PC-3 (cell line): ENCODE results near the gene NLGN4X. TPM values are rescaled to one million over a fixed set of nuclear protein-coding genes. Genes with fewer than 3 reads are reported as not detected.

Experiments
- ATAC-seq: fragments of 200-7000 bp; cut with Tn5 transposase; 2 replicates; pipeline ENCODE4 v1.9.1; 2020; ENCODE audit warnings: mild to moderate bottlenecking, moderate library complexity
- BruUV-seq: library from RNA; stranded (reverse); fragments of 400-500 nt; replicated peaks from 2 replicates; lab custom pipeline; 2021; lab: Mats Ljungman, UMichigan
- CTCF ChIA-PET: fragments of 300-600 bp; sonication (Branson Sonifier 250); formaldehyde crosslinking; loops from one replicate; lab custom pipeline; 2022; ENCODE audit warnings: antibody characterized with exemption; lab: Charles Lee
- POLR2A ChIA-PET: fragments of 300-600 bp; sonication (Branson Sonifier 250); formaldehyde crosslinking; loops from one replicate; lab custom pipeline; 2022; ENCODE audit warnings: antibody characterized with exemption; ENCODE audit not compliant: unreplicated experiment; lab: Charles Lee
- DNase-seq: peaks from one replicate; pipeline ENCODE4 v3.0.0-alpha.2; 2015
- H2AFZ ChIP-seq: fragments of 300-600 bp; sonication (generic); 2 replicates; pipeline ENCODE4 v1.6.0; 2016; ENCODE audit warnings: antibody characterized with exemption, low read length
- H3F3A ChIP-seq: fragments of 300-600 bp; sonication (generic); one replicate; pipeline ENCODE4 v1.6.0; 2017; ENCODE audit warnings: antibody characterized with exemption, low read length, control low read depth, mild to moderate bottlenecking; ENCODE audit not compliant: unreplicated experiment
- H3K27ac ChIP-seq: fragments of 300-600 bp; sonication (generic); 2 replicates; pipeline ENCODE4 v1.5.1; 2016; ENCODE audit warnings: mild to moderate bottlenecking, low read length
- H3K27me3 ChIP-seq: fragments of 300-600 bp; sonication (generic); 2 replicates; pipeline ENCODE4 v1.6.1; 2016; ENCODE audit warnings: low read length, mixed read lengths
- H3K36me3 ChIP-seq: fragments of 300-600 bp; sonication (generic); 2 replicates; pipeline ENCODE4 v1.6.1; 2016; ENCODE audit warnings: low read depth, mixed run types, low read length, mixed read lengths
- H3K4me1 ChIP-seq: fragments of 300-600 bp; sonication (generic); 2 replicates; pipeline ENCODE4 v1.5.1; 2016; ENCODE audit warnings: low read length; ENCODE audit not compliant: insufficient read depth
- H3K4me2 ChIP-seq: fragments of 300-600 bp; sonication (generic); 2 replicates; pipeline ENCODE4 v1.6.0; 2016; ENCODE audit warnings: low read length
- H3K4me3 ChIP-seq: fragments of 300-600 bp; sonication (generic); 2 replicates; pipeline ENCODE4 v1.5.1; 2016; ENCODE audit warnings: mild to moderate bottlenecking, low read length, mixed read lengths
- H3K79me2 ChIP-seq: fragments of 300-600 bp; sonication (generic); 2 replicates; pipeline ENCODE4 v1.6.1; 2017; ENCODE audit warnings: low read length, mixed read lengths
- H3K9ac ChIP-seq: fragments of 300-600 bp; sonication (generic); 2 replicates; pipeline ENCODE4 v1.6.0; 2016; ENCODE audit warnings: mild to moderate bottlenecking, low read length
- H3K9me2 ChIP-seq: fragments of 300-600 bp; sonication (generic); replicated peaks from 2 replicates; pipeline ENCODE4 v1.6.1; 2016; ENCODE audit warnings: mixed run types, low read length, mixed read lengths
- H3K9me3 ChIP-seq: fragments of 300-600 bp; sonication (generic); 2 replicates; pipeline ENCODE4 v1.6.1; 2016; ENCODE audit warnings: low read length, mixed read lengths
- H4K20me1 ChIP-seq: fragments of 300-600 bp; sonication (generic); 2 replicates; pipeline ENCODE4 v1.6.1; 2016; ENCODE audit warnings: low read length, mixed read lengths
- EZH2 ChIP-seq: fragments of 300-600 bp; sonication (generic); IDR thresholded peaks from one replicate; pipeline ENCODE4 v1.6.1; 2017; ENCODE audit warnings: antibody characterized with exemption, mild to moderate bottlenecking, low read length; ENCODE audit not compliant: unreplicated experiment
- EZH2phosphoT487 ChIP-seq: fragments of 300-600 bp; sonication (generic); IDR thresholded peaks from 2 replicates; pipeline ENCODE4 v1.6.1; 2018; ENCODE audit warnings: mild to moderate bottlenecking, antibody characterized with exemption, low read length, borderline replicate concordance
- intact Hi-C: fragments of 100-400 bp; cut with micrococcal nuclease; formaldehyde crosslinking; loops from 2 replicates; pipeline ENCODE4 v1.9.0; 2023
- total RNA-seq: library from RNA; depleted of rRNA; stranded (reverse); fragments of >200 nt; gene quantifications from 2 replicates; pipeline ENCODE4 v1.2.3, GENCODE V29; 2014
- TF ChIP-seq, protein P1 (sequence below): fragments of 300-600 bp; sonication (generic); conservative IDR thresholded peaks from 2 replicates; pipeline ENCODE4 v1.5.1; 2017; ENCODE audit warnings: antibody characterized with exemption, low read depth, mild to moderate bottlenecking, low read length

The NLGN4X gene
- total RNA-seq, 1 experiment from 2014 or later = not detected

DNA sequence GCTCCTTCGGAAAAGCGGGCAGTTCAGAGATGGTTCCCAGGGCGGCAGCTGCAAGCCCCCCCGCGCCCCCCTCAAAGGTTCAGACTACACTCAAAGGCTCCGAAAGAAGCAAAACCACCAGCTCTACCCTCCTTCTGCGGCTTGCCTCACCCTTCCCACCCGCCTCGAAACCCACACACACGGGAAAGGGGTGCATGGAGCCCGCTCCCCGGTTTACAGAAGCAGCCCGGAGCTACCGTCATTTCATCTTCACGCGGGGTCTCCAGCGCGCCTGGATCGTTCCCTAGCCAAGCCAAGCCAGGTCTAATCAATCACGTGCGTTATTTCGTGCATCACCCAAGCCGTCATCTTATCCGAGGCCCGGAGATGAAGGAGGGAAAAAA lies 1.2 kb downstream of the NLGN4X start:
- H3K9me2 ChIP-seq = no peaks in the 10 kb centered on the region
- no TSS peak for BruUV-seq
- H3K4me2 ChIP-seq = no peak overlapping the region
- no peak overlapping the region for H3K9ac ChIP-seq
- POLR2A ChIA-PET = no interaction called here
- no peak overlapping the region for H2AFZ ChIP-seq
- CTCF ChIA-PET = no interaction called here
- intact Hi-C loops = no loop called here
- H3K27ac ChIP-seq = no peak overlapping the region
- H3K36me3 ChIP-seq = no peaks in the 10 kb centered on the region
- no peak overlapping the region for H3K4me3 ChIP-seq
- TF ChIP-seq, protein P1, sequence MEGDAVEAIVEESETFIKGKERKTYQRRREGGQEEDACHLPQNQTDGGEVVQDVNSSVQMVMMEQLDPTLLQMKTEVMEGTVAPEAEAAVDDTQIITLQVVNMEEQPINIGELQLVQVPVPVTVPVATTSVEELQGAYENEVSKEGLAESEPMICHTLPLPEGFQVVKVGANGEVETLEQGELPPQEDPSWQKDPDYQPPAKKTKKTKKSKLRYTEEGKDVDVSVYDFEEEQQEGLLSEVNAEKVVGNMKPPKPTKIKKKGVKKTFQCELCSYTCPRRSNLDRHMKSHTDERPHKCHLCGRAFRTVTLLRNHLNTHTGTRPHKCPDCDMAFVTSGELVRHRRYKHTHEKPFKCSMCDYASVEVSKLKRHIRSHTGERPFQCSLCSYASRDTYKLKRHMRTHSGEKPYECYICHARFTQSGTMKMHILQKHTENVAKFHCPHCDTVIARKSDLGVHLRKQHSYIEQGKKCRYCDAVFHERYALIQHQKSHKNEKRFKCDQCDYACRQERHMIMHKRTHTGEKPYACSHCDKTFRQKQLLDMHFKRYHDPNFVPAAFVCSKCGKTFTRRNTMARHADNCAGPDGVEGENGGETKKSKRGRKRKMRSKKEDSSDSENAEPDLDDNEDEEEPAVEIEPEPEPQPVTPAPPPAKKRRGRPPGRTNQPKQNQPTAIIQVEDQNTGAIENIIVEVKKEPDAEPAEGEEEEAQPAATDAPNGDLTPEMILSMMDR = no peak
- no peak for TF ChIP-seq EZH2
- no peak for TF ChIP-seq EZH2phosphoT487
- no peaks in the 10 kb centered on the region for H3K4me1 ChIP-seq
- H3F3A ChIP-seq = no peaks in the 10 kb centered on the region
- no peaks in the 10 kb centered on the region for H3K79me2 ChIP-seq
- no peak for DNase-seq
- H3K9me3 ChIP-seq = no peaks in the 10 kb centered on the region
- H3K27me3 ChIP-seq = peaks cover 29% of the 10 kb centered on the region
- H4K20me1 ChIP-seq = no peaks in the 10 kb centered on the region
- ATAC-seq = no peak

DNA sequence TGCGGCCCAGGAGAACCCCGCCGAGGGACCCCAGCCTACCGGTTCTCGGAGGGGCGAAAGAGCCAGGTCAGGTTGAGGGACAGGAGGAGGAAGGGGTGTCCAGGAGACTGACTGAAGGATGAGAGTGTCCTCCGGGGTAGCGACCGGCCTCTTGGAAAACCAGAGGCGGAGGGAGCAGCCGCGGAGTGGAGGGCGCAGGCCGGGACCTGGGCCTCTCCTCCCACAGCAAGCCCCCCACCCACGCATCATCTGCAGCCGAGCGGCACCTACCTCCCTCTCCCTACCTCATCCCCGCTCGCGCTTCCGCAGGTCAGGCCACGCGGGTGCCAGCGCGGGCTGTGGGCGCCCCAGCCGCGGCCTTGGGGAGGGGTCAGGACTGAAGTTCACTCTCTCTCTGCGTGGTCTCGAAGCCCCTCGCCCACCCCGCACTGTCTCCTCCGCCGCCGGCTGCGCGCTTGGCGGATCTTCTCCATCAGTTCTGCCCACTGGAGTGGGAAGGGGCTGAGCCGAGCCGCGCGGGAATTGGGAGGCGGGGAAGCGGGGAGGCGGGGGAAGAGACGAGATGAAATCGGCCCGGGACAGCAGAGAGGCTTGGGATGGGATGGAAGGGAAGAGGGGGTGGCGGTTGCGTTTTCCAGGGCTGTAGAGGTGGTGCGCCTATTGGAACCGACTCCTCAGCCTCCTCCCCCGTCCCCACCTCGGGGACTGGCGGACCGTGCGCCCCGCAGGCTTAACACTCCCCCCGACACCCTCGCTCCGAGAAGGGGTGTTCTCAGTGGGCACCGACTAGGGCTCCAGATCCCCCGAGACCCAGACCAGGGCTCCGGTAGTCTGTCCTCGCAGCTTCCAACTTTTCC lies 1.8 kb downstream of the NLGN4X start:
- ChIA-PET POLR2A (no interaction called here), CTCF (no interaction called here)
- intact Hi-C loops = no loop called here
- no peaks in the 10 kb centered on the region for H4K20me1 ChIP-seq
- H3K27ac ChIP-seq = no peak overlapping the region
- H2AFZ ChIP-seq = no peak overlapping the region
- TF ChIP-seq EZH2phosphoT487 (no peak), EZH2 (no peak)
- TF ChIP-seq, protein P1 = no peak
- no peak for DNase-seq
- peak overlapping the region; percentile 73 for H3K4me2 ChIP-seq
- H3K79me2 ChIP-seq = no peaks in the 10 kb centered on the region
- ATAC-seq = no peak
- H3K4me1 ChIP-seq = no peaks in the 10 kb centered on the region
- H3K9ac ChIP-seq = no peak overlapping the region
- H3K36me3 ChIP-seq = no peaks in the 10 kb centered on the region
- H3K9me2 ChIP-seq = no peaks in the 10 kb centered on the region
- H3F3A ChIP-seq = no peaks in the 10 kb centered on the region
- no peaks in the 10 kb centered on the region for H3K9me3 ChIP-seq
- peaks cover 29% of the 10 kb centered on the region for H3K27me3 ChIP-seq
- no TSS peak for BruUV-seq
- H3K4me3 ChIP-seq = peak overlapping the region; percentile 55; the same call in 1 of the 2 replicates
